ENCODE results near the gene LAMA4. TPM values are rescaled to one million over a fixed set of nuclear protein-coding genes. Genes with fewer than 3 reads are reported as not detected.

LAMA4 gene
- total RNA-seq, 1 experiment from 2014 or later = 89.9 TPM

GRCh38 chr6:112227992-112228391, 26.4 kb downstream of the LAMA4 start:
- H3K9me3 Mint-ChIP-seq (ENCODE audit: low read depth, unreplicated experiment) = no peaks in the 10 kb centered on the region
- TF ChIP-seq CTCF (IDR thresholded peaks at IDR 0.05; ENCODE audit: unreplicated experiment) = no peak
- no TSS peak for BruUV-seq (replicated peaks)
- no peak overlapping the region for H3K4me3 Mint-ChIP-seq (ENCODE audit: low read depth, unreplicated experiment)
- H3K27me3 Mint-ChIP-seq (ENCODE audit: unreplicated experiment) = no peaks in the 10 kb centered on the region
- H3K36me3 Mint-ChIP-seq (ENCODE audit: insufficient read depth, unreplicated experiment) = peaks cover 14% of the 10 kb centered on the region
- DNase-seq = no peak
- CTCF ChIA-PET = no interaction called here
- no peak overlapping the region for H3K27ac Mint-ChIP-seq (ENCODE audit: unreplicated experiment)
- H3K4me1 Mint-ChIP-seq (ENCODE audit: low read depth, unreplicated experiment) = peaks cover 40% of the 10 kb centered on the region
- intact Hi-C loops (cut with micrococcal nuclease; ENCODE audit: unreplicated experiment) = no loop called here

GRCh38 chr6:112227411-112227810, 27.0 kb downstream of the LAMA4 start:
- Mint-ChIP-seq H3K4me1 (ENCODE audit: low read depth, unreplicated experiment) (peaks cover 40% of the 10 kb centered on the region), H3K27ac (ENCODE audit: unreplicated experiment) (no peak overlapping the region), H3K4me3 (ENCODE audit: low read depth, unreplicated experiment) (no peak overlapping the region), H3K9me3 (ENCODE audit: low read depth, unreplicated experiment) (no peaks in the 10 kb centered on the region), H3K36me3 (ENCODE audit: insufficient read depth, unreplicated experiment) (peaks cover 14% of the 10 kb centered on the region), H3K27me3 (ENCODE audit: unreplicated experiment) (no peaks in the 10 kb centered on the region)
- intact Hi-C loops (cut with micrococcal nuclease; ENCODE audit: unreplicated experiment) = no loop called here
- CTCF ChIA-PET = no interaction called here
- BruUV-seq (replicated peaks) = no TSS peak
- DNase-seq = no peak
- no peak for TF ChIP-seq CTCF (IDR thresholded peaks at IDR 0.05; ENCODE audit: unreplicated experiment)

- no peak overlapping the region for H3K4me3 Mint-ChIP-seq (ENCODE audit: low read depth, unreplicated experiment)
- no peaks in the 10 kb centered on the region for H3K9me3 Mint-ChIP-seq (ENCODE audit: low read depth, unreplicated experiment)
- no TSS peak for BruUV-seq (replicated peaks)
- DNase-seq = no peak
- intact Hi-C loops (cut with micrococcal nuclease; ENCODE audit: unreplicated experiment) = no loop called here
- CTCF ChIA-PET = no interaction called here
- H3K27ac Mint-ChIP-seq (ENCODE audit: unreplicated experiment) = no peak overlapping the region
- peaks cover 44% of the 10 kb centered on the region for H3K4me1 Mint-ChIP-seq (ENCODE audit: low read depth, unreplicated experiment)
- TF ChIP-seq CTCF (IDR thresholded peaks at IDR 0.05; ENCODE audit: unreplicated experiment) = no peak
- no peaks in the 10 kb centered on the region for H3K27me3 Mint-ChIP-seq (ENCODE audit: unreplicated experiment)
- peaks cover 11% of the 10 kb centered on the region for H3K36me3 Mint-ChIP-seq (ENCODE audit: insufficient read depth, unreplicated experiment)
Measured at GRCh38 chr6:112225691-112226090, 28.7 kb downstream of the LAMA4 start.

GRCh38 chr6:112224088-112224487, 30.3 kb downstream of the LAMA4 start:
- no peak for DNase-seq
- intact Hi-C loops (cut with micrococcal nuclease; ENCODE audit: unreplicated experiment) = no loop called here
- Mint-ChIP-seq H3K9me3 (ENCODE audit: low read depth, unreplicated experiment) (no peaks in the 10 kb centered on the region), H3K36me3 (ENCODE audit: insufficient read depth, unreplicated experiment) (peaks cover 11% of the 10 kb centered on the region), H3K4me1 (ENCODE audit: low read depth, unreplicated experiment) (peaks cover 56% of the 10 kb centered on the region), H3K27me3 (ENCODE audit: unreplicated experiment) (no peaks in the 10 kb centered on the region), H3K4me3 (ENCODE audit: low read depth, unreplicated experiment) (no peak overlapping the region), H3K27ac (ENCODE audit: unreplicated experiment) (no peak overlapping the region)
- no peak for TF ChIP-seq CTCF (IDR thresholded peaks at IDR 0.05; ENCODE audit: unreplicated experiment)
- CTCF ChIA-PET = no interaction called here
- BruUV-seq (replicated peaks) = no TSS peak
